HepG2 (cell line): Measurements from ENCODE around the gene HDAC5. TPM values are rescaled to one million over a fixed set of nuclear protein-coding genes. Genes with fewer than 3 reads are reported as not detected.

Experiments
- ATRX ChIP-seq: sonication (generic); formaldehyde crosslinking; IDR thresholded peaks from 2 replicates; pipeline ENCODE4 v1.4.0; 2020; ENCODE audit warnings: missing genetic modification reagents, borderline replicate concordance
- CHD4 ChIP-seq: fragments of 200-600 bp; sonication (generic); IDR thresholded peaks from 2 replicates; pipeline ENCODE4 v1.7.0; 2017; ENCODE audit warnings: mild to moderate bottlenecking, low read length, borderline replicate concordance
- FOXO4 ChIP-seq: sonication (generic); formaldehyde crosslinking; conservative IDR thresholded peaks from 2 replicates; pipeline ENCODE4 v1.8.1; 2023; ENCODE audit warnings: missing genetic modification reagents
- GMEB2 ChIP-seq: IDR thresholded peaks from 2 replicates; pipeline ENCODE4 v1.6.1; 2016; ENCODE audit warnings: missing biosample characterization, missing genetic modification reagents, low read depth
- HMG20A ChIP-seq: IDR thresholded peaks from 2 replicates; pipeline ENCODE4 v1.6.1; 2016; ENCODE audit warnings: borderline replicate concordance
- HOXD1 ChIP-seq: sonication (generic); formaldehyde crosslinking; IDR thresholded peaks from 2 replicates; pipeline ENCODE4 v1.5.0; 2020; ENCODE audit warnings: missing genetic modification reagents
- JUNB ChIP-seq: sonication (generic); formaldehyde crosslinking; IDR thresholded peaks from 2 replicates; pipeline ENCODE4 v1.8.0; 2022; ENCODE audit warnings: missing genetic modification reagents, mild to moderate bottlenecking, borderline replicate concordance
- MEF2D ChIP-seq: sonication (generic); formaldehyde crosslinking; IDR thresholded peaks from 2 replicates; pipeline ENCODE4 v1.5.1; 2020; ENCODE audit warnings: mild to moderate bottlenecking, missing genetic modification reagents
- RBM39 ChIP-seq: fragments of 200-400 bp; formaldehyde crosslinking; IDR thresholded peaks from one replicate; pipeline ENCODE4 v1.6.1; 2018; ENCODE audit warnings: antibody characterized with exemption, mild to moderate bottlenecking, low read depth, low read length; ENCODE audit not compliant: poor library complexity, severe bottlenecking
- RORA ChIP-seq: sonication (generic); formaldehyde crosslinking; IDR thresholded peaks from 2 replicates; pipeline ENCODE4 v1.5.0; 2020; ENCODE audit warnings: mild to moderate bottlenecking, missing genetic modification reagents, moderate library complexity
- RXRA ChIP-seq: sonication (generic); formaldehyde crosslinking; IDR thresholded peaks from 2 replicates; pipeline ENCODE4 v1.5.1; 2020; ENCODE audit warnings: missing genetic modification reagents
- TFE3 ChIP-seq: IDR thresholded peaks from 2 replicates; pipeline ENCODE4 v1.6.1; 2016
- THAP7 ChIP-seq: sonication (generic); formaldehyde crosslinking; IDR thresholded peaks from 2 replicates; pipeline ENCODE4 v1.8.1; 2023; ENCODE audit warnings: mild to moderate bottlenecking, missing genetic modification reagents
- XRCC5 ChIP-seq: fragments of 200-400 bp; formaldehyde crosslinking; optimal IDR thresholded peaks from 2 replicates; pipeline ENCODE3; 2017; ENCODE audit warnings: mild to moderate bottlenecking, low read length
- ZFP91 ChIP-seq: sonication (generic); formaldehyde crosslinking; IDR thresholded peaks from 2 replicates; pipeline ENCODE4 v1.9.0; 2022; ENCODE audit warnings: missing genetic modification reagents, mild to moderate bottlenecking, borderline replicate concordance
- ZGPAT ChIP-seq: IDR thresholded peaks from 2 replicates; pipeline ENCODE4 v1.6.1; 2016; ENCODE audit warnings: mild to moderate bottlenecking
- ZNF121 ChIP-seq: sonication (generic); formaldehyde crosslinking; IDR thresholded peaks from 2 replicates; pipeline ENCODE4 v1.5.0; 2020; ENCODE audit warnings: mild to moderate bottlenecking, missing genetic modification reagents
- ZNF263 ChIP-seq: sonication (generic); formaldehyde crosslinking; IDR thresholded peaks from 2 replicates; pipeline ENCODE4 v1.4.0; 2020; ENCODE audit warnings: missing genetic modification reagents
- ZNF468 ChIP-seq: sonication (generic); formaldehyde crosslinking; IDR thresholded peaks from 2 replicates; pipeline ENCODE4 v1.8.0; 2022; ENCODE audit warnings: mild to moderate bottlenecking, moderate library complexity, missing genetic modification reagents
- ZNF557 ChIP-seq: sonication (generic); formaldehyde crosslinking; IDR thresholded peaks from 2 replicates; pipeline ENCODE4 v1.4.0; 2020; ENCODE audit warnings: missing genetic modification reagents
- ZNF572 ChIP-seq: sonication (generic); formaldehyde crosslinking; IDR thresholded peaks from 2 replicates; pipeline ENCODE4 v1.5.1; 2020; ENCODE audit warnings: mild to moderate bottlenecking, missing genetic modification reagents
- polyA plus RNA-seq, 8 experiments: library from polyadenylated mRNA; depleted of rRNA in 3 of 8; stranded (reverse) in 7 of 8; unstranded in 1 of 8; fragments of >200 nt; fragmentation: Illumina TruSeq in 4 of 8; extraction: Trizol in 4 of 8; gene quantifications; 2 replicates each; pipeline versions ENCODE4 v1.2.1 to v1.2.3, GENCODE V29; 2011 to 2016; ENCODE audit warnings: low read depth in 4 of 8, missing spikeins in 1 of 8, mixed read lengths in 1 of 8; ENCODE audit not compliant: insufficient read depth in 1 of 8
- total RNA-seq, 5 experiments: library from RNA; depleted of rRNA; stranded (reverse); fragments of >200 nt; fragmentation: Illumina TruSeq; extraction: Trizol; gene quantifications; 2 replicates each; pipeline ENCODE4 v1.2.3, GENCODE V29; 2016; ENCODE audit warnings: low read depth in 1 of 5

Gene HDAC5
- total and polyA plus RNA-seq, 2 of the 13 experiments (the other 11 are each of a cell fraction or from before 2014, with no cell fraction given): 46.4 to 85.4 TPM

GRCh38 chr17:44115585-44116415 is 7.6 kb downstream of the HDAC5 start (continued):
- TF ChIP-seq TFE3 (CRISPR knock-in tag): no peak
- no peak for TF ChIP-seq HOXD1 (CRISPR knock-in tag)
- TF ChIP-seq RORA (CRISPR knock-in tag): no peak
- no peak for TF ChIP-seq FOXO4 (CRISPR knock-in tag)
- TF ChIP-seq GMEB2 (CRISPR knock-in tag): no peak
- TF ChIP-seq ATRX (CRISPR knock-in tag): no peak
- TF ChIP-seq ZNF572 (CRISPR knock-in tag): 0 out of 2 replicates have a peak, but pooled peaks have one; percentile 38
- TF ChIP-seq ZNF557: 0 out of 2 replicates have a peak, but pooled peaks have one; percentile 16
- peak; percentile 53 for TF ChIP-seq RBM39
- TF ChIP-seq ZGPAT (CRISPR knock-in tag): no peak
- peak; percentile 47 for TF ChIP-seq ZNF121
- peak; percentile 63 for TF ChIP-seq XRCC5
- TF ChIP-seq MEF2D: peak; percentile 22; the same call in 1 of the 2 replicates
- no peak for TF ChIP-seq JUNB (CRISPR knock-in tag)
- TF ChIP-seq ZFP91 (CRISPR knock-in tag): peak; percentile 41; the same call in 1 of the 2 replicates
- no peak for TF ChIP-seq RXRA (CRISPR knock-in tag)
- no peak for TF ChIP-seq HMG20A (CRISPR knock-in tag)
- TF ChIP-seq THAP7 (CRISPR knock-in tag): 0 out of 2 replicates have a peak, but pooled peaks have one; percentile 55
- TF ChIP-seq CHD4: no peak
- no peak for TF ChIP-seq ZNF468 (CRISPR knock-in tag)
- TF ChIP-seq ZNF263: no peak
